Measurements from ENCODE around the gene PGAP1.

Gene PGAP1

GRCh38 chr2:196792865-196793264, 133.6 kb downstream of the PGAP1 start:
- no peak for DNase-seq

DNA sequence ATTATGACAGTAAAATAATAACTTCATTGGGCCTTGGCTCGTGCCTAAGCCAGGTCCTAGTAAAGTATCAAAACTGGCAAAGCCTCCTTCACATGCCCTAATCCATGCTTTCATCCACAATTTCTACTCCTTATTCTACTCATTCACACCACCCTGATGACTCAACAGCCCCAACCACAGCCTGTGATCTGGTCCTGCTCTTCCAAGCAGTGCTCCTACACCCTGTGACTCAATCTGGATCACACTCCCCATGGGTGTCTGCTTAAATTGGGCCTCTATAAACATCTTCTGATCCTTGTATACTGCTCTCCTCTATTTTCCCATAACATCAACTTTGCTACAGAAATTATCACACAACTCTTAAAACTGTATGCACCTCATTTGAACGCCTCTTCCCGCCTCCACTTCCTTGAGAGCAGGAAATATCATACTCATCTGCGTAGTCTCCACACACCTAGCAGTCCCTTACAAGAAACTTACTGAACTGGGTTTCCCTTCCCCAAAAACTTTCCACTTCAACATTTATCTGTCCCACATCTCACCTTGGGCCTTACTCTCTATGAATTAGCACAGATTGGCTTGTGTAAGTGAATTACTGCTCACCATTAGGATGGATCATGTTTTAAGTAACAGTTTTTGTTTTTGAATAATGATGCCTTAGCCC, 142.9 kb downstream of the PGAP1 start:
- DNase-seq = peak; percentile 66

Data from activated CD4-positive, alpha-beta T cell treated with anti-CD3 and anti-CD28 coated beads for 48 hours (primary cell).